Endothelial cell of umbilical vein (primary cell): ENCODE measurements around the gene IRX5. TPM values are rescaled to one million over a fixed set of nuclear protein-coding genes. Genes with fewer than 3 reads are reported as not detected.
A peak's percentile ranks its signal among the peaks of the same experiment; 100 is the strongest.

Source experiments
- BruUV-seq: library from RNA; stranded (reverse); fragments of 400-500 nt; replicated peaks from 2 replicates; lab custom pipeline; 2021; lab: Mats Ljungman, UMichigan
- CTCF ChIA-PET: fragments of 300-600, 350-600 bp; sonication (Branson Sonifier 250); formaldehyde crosslinking; loops from one replicate; lab custom pipeline; 2021; ENCODE audit warnings: antibody characterized with exemption, inconsistent platforms; lab: Charles Lee
- POLR2A ChIA-PET: fragments of 300-600, 350-600 bp; sonication (Branson Sonifier 250); formaldehyde crosslinking; loops from one replicate; lab custom pipeline; 2021; ENCODE audit warnings: antibody characterized with exemption, inconsistent platforms; lab: Charles Lee
- DNase-seq: peaks from one replicate; pipeline ENCODE4 v3.0.0-alpha.2; 2011; ENCODE audit warnings: low read depth, low spot score
- FAIRE-seq: peaks from 2 replicates; lab custom pipeline; 2011; peaks lifted over from hg19 to GRCh38; lab: Jason Lieb, UNC
- H2AFZ ChIP-seq: 2 replicates; pipeline ENCODE4 v1.6.0; 2012; ENCODE audit warnings: low read depth, low read length, control low read depth, inconsistent platforms
- H3K27ac ChIP-seq: 2 replicates; pipeline ENCODE4 v1.5.1; 2011; ENCODE audit warnings: low read depth, mild to moderate bottlenecking, control low read depth, low read length, moderate library complexity; ENCODE audit not compliant: insufficient read depth
- H3K27me3 ChIP-seq, 2 experiments: 2 replicates each; pipeline versions ENCODE4 v1.6.0 to v1.6.1; 2011; ENCODE audit warnings: low read length in 2 of 2, mixed read lengths in 1 of 2; ENCODE audit not compliant: control insufficient read depth in 2 of 2, insufficient read depth in 2 of 2
- H3K36me3 ChIP-seq, 2 experiments: 2 replicates in 1 of 2; 3 replicates in 1 of 2; pipeline ENCODE4 v1.5.1; 2011; ENCODE audit warnings: low read length in 2 of 2, mild to moderate bottlenecking in 1 of 2, moderate library complexity in 1 of 2; ENCODE audit not compliant: control insufficient read depth in 2 of 2, insufficient read depth in 2 of 2; ENCODE audit errors: extremely low read depth in 1 of 2
- H3K4me1 ChIP-seq: 3 replicates; pipeline ENCODE4 v1.5.1; 2011; ENCODE audit warnings: mild to moderate bottlenecking, low read length; ENCODE audit not compliant: control insufficient read depth, insufficient read depth; ENCODE audit errors: extremely low read depth
- H3K4me2 ChIP-seq: 2 replicates; pipeline ENCODE4 v1.6.1; 2011; ENCODE audit warnings: low read length, control low read depth, mixed read lengths; ENCODE audit not compliant: insufficient read depth
- H3K4me3 ChIP-seq, 3 experiments: fragments of 200-600 bp in 1 of 3; sonication (generic), shearing (Covaris generic) in 1 of 3; replicated peaks in 1 of 3; 2 replicates each; pipeline ENCODE4 v1.5.1; 2011 to 2016; ENCODE audit warnings: control low read depth in 3 of 3, low read length in 3 of 3, mild to moderate bottlenecking in 2 of 3, inconsistent platforms in 1 of 3, low read depth in 1 of 3, moderate library complexity in 1 of 3; ENCODE audit not compliant: insufficient read depth in 1 of 3
- H3K79me2 ChIP-seq: 2 replicates; pipeline ENCODE4 v1.6.0; 2012; ENCODE audit warnings: low read length, inconsistent platforms; ENCODE audit not compliant: control insufficient read depth, insufficient read depth
- H3K9ac ChIP-seq: replicated peaks from 2 replicates; pipeline ENCODE3; 2011; ENCODE audit warnings: low read length, control low read depth; ENCODE audit not compliant: insufficient read depth; ENCODE audit errors: extremely low read depth
- H3K9me1 ChIP-seq: replicated peaks from 3 replicates; pipeline ENCODE4 v1.6.0; 2011; ENCODE audit warnings: mild to moderate bottlenecking, low read length; ENCODE audit not compliant: control insufficient read depth, insufficient read depth; ENCODE audit errors: extremely low read depth
- H3K9me3 ChIP-seq: replicated peaks from 2 replicates; pipeline ENCODE4 v1.5.1; 2012; ENCODE audit warnings: low read length, inconsistent platforms; ENCODE audit not compliant: control insufficient read depth, insufficient read depth
- H4K20me1 ChIP-seq: replicated peaks from 2 replicates; pipeline ENCODE3; 2011; ENCODE audit warnings: mild to moderate bottlenecking, low read length; ENCODE audit not compliant: control insufficient read depth, insufficient read depth; ENCODE audit errors: extremely low read depth
- CTCF ChIP-seq, 2 donors: IDR thresholded peaks; 1 replicate in 1 of 2; 2 replicates in 1 of 2; pipeline ENCODE4 v1.5.1; 2011; ENCODE audit warnings: low read length in 2 of 2, mild to moderate bottlenecking in 2 of 2, moderate library complexity in 2 of 2, control low read depth in 1 of 2, inconsistent platforms in 1 of 2, low read depth in 1 of 2; ENCODE audit not compliant: insufficient read depth in 1 of 2; ENCODE audit errors: extremely low read depth in 1 of 2
- EZH2 ChIP-seq: IDR thresholded peaks from 2 replicates; pipeline ENCODE4 v1.6.1; 2012; ENCODE audit warnings: borderline replicate concordance, low read depth, mild to moderate bottlenecking, moderate library complexity, low read length, inconsistent platforms; ENCODE audit not compliant: severe bottlenecking
- FOS ChIP-seq: IDR thresholded peaks from 2 replicates; pipeline ENCODE4 v1.6.1; 2011; ENCODE audit warnings: mild to moderate bottlenecking, low read length, moderate library complexity, borderline replicate concordance; ENCODE audit not compliant: insufficient read depth
- GATA2 ChIP-seq: IDR thresholded peaks from 2 replicates; pipeline ENCODE4 v1.7.0; 2011; ENCODE audit warnings: low read depth, mild to moderate bottlenecking, moderate library complexity, mixed read lengths, low read length; ENCODE audit not compliant: insufficient read length, insufficient read depth
- JUN ChIP-seq: IDR thresholded peaks from 2 replicates; pipeline ENCODE4 v1.6.1; 2011; ENCODE audit warnings: borderline replicate concordance, low read depth; ENCODE audit not compliant: insufficient read length, insufficient read depth
- MAX ChIP-seq: IDR thresholded peaks from 2 replicates; pipeline ENCODE4 v1.6.1; 2011; ENCODE audit not compliant: insufficient read depth, insufficient read length
- MYC ChIP-seq: IDR thresholded peaks from one replicate; pipeline ENCODE4 v1.6.1; 2011; ENCODE audit warnings: mild to moderate bottlenecking, low read depth, low read length
- POLR2A ChIP-seq: IDR thresholded peaks from 2 replicates; pipeline ENCODE4 v1.6.1; 2012; ENCODE audit warnings: low read depth, mild to moderate bottlenecking, control low read depth, low read length
- POLR2AphosphoS5 ChIP-seq: IDR thresholded peaks from 2 replicates; pipeline ENCODE4 v1.6.1; 2012; ENCODE audit warnings: low read depth, mild to moderate bottlenecking, control low read depth, low read length, moderate library complexity; ENCODE audit not compliant: insufficient read depth
- dilution Hi-C: fragments of 300-500 bp; cut with MboI; formaldehyde crosslinking; loops from one replicate; pipeline ENCODE4 v1.15.0; 2019; ENCODE audit warnings: low sequenced_read_pairs; ENCODE audit not compliant: extremely low pct_ligation_motif_present
- intact Hi-C: fragments of 100-400 bp; cut with micrococcal nuclease; formaldehyde crosslinking; loops from one replicate; pipeline ENCODE4 v1.10.0; 2022
- polyA plus RNA-seq, 4 experiments: library from polyadenylated mRNA; depleted of rRNA in 3 of 4; stranded (reverse) in 3 of 4; unstranded in 1 of 4; fragments of >200 nt; gene quantifications; 2 replicates each; pipeline versions ENCODE4 v1.2.1 to v1.2.3, GENCODE V29; 2011 to 2012; ENCODE audit warnings: missing spikeins in 1 of 4
- total RNA-seq: library from RNA; stranded (reverse); gene quantifications from 2 replicates; pipeline ENCODE4 v1.2.3, GENCODE V29; 2021

The IRX5 gene
- total and polyA plus RNA-seq, 2 donors (not counting 3 experiments of a cell fraction or from before 2014, with no cell fraction given): not detected

- Histone ChIP-seq H4K20me1 (no peaks in the 10 kb centered on the region), H2AFZ (no peak overlapping the region), H3K4me2 (no peak overlapping the region), H3K9ac (no peak overlapping the region), H3K9me1 (no peaks in the 10 kb centered on the region), H3K4me1 (peaks cover 3% of the 10 kb centered on the region), H3K36me3 (no peaks in the 10 kb centered on the region), H3K9me3 (no peaks in the 10 kb centered on the region), H3K27ac (no peak overlapping the region), H3K4me3 (no peak overlapping the region), H3K27me3 (peaks cover 10 to 24% of the 10 kb centered on the region in 2 experiments), H3K79me2 (no peaks in the 10 kb centered on the region)
- CTCF ChIA-PET: interaction anchor here (1.1 to 1.5 kb wide), 2 partner anchors 1032 to 1374 kb away, joined by 4 read pairs; no protein-coding TSS in a partner anchor
- BruUV-seq: no TSS peak
- dilution Hi-C loops (no loop called here), intact Hi-C loops (loop anchor here (10.0 kb wide), 2 partner anchors 331 to 1219 kb away; partner anchors contain the start of genes FTO and RPGRIP1L)
- no peak for DNase-seq
- peak; percentile 18 for FAIRE-seq
- no peak for TF ChIP-seq MAX
- TF ChIP-seq POLR2A: no peak
- no peak for TF ChIP-seq POLR2AphosphoS5
- TF ChIP-seq GATA2: no peak
- TF ChIP-seq CTCF (IDR thresholded peaks at IDR 0.05; ENCODE audit: extremely low read depth in 1 of 2, insufficient read depth in 1 of 2, low read depth in 1 of 2, low read length in 2 of 2): no peak
- TF ChIP-seq EZH2: no peak
- no peak for TF ChIP-seq FOS
- no peak for TF ChIP-seq MYC
- no peak for TF ChIP-seq JUN
- POLR2A ChIA-PET: no interaction called here
These were observed 6.7 kb upstream of the IRX5 start for GRCh38 chr16:54923988-54924387.
